HUES48 (cell line): Measurements from ENCODE around the gene SAG.

ENCODE experiments used
- H3K27ac ChIP-seq: one replicate; pipeline ENCODE4 v1.7.0; 2013; ENCODE audit warnings: low read depth, low read length, inconsistent platforms
- H3K27me3 ChIP-seq: 2 replicates; pipeline ENCODE4 v1.6.1; 2013; ENCODE audit warnings: mild to moderate bottlenecking, low read length; ENCODE audit not compliant: control insufficient read depth, insufficient read depth
- H3K36me3 ChIP-seq: 2 replicates; pipeline ENCODE4 v1.6.1; 2013; ENCODE audit warnings: low read length; ENCODE audit not compliant: control insufficient read depth, insufficient read depth
- H3K4me1 ChIP-seq: 2 replicates; pipeline ENCODE4 v1.6.1; 2013; ENCODE audit warnings: mild to moderate bottlenecking, low read length; ENCODE audit not compliant: control insufficient read depth, insufficient read depth
- H3K4me3 ChIP-seq: 2 replicates; pipeline ENCODE4 v1.5.1; 2013; ENCODE audit warnings: mild to moderate bottlenecking, low read depth, low read length
- H3K9ac ChIP-seq: 2 replicates; pipeline ENCODE4 v1.6.1; 2013; ENCODE audit warnings: mild to moderate bottlenecking, low read depth, low read length, moderate library complexity
- H3K9me3 ChIP-seq: 2 replicates; pipeline ENCODE4 v1.6.1; 2013; ENCODE audit warnings: low read length; ENCODE audit not compliant: control insufficient read depth, insufficient read depth

Gene SAG

GRCh38 chr2:233288663-233289062 is 19.0 kb upstream of the SAG start:
- Histone ChIP-seq H3K27ac (no peak overlapping the region), H3K9me3 (no peaks in the 10 kb centered on the region), H3K27me3 (no peaks in the 10 kb centered on the region), H3K4me3 (no peak overlapping the region), H3K36me3 (peaks cover 88% of the 10 kb centered on the region), H3K4me1 (no peaks in the 10 kb centered on the region), H3K9ac (no peak overlapping the region)

- no peak overlapping the region for H3K9ac ChIP-seq
- H3K4me1 ChIP-seq: no peaks in the 10 kb centered on the region
- peaks cover 96% of the 10 kb centered on the region for H3K36me3 ChIP-seq
- H3K27me3 ChIP-seq: no peaks in the 10 kb centered on the region
- H3K27ac ChIP-seq: no peak overlapping the region
- no peak overlapping the region for H3K4me3 ChIP-seq
- no peaks in the 10 kb centered on the region for H3K9me3 ChIP-seq
These were observed 18.0 kb upstream of the SAG start for GRCh38 chr2:233289648-233290047.

- Histone ChIP-seq H3K27me3 (no peaks in the 10 kb centered on the region), H3K27ac (no peak overlapping the region), H3K36me3 (peaks cover 96% of the 10 kb centered on the region), H3K4me3 (no peak overlapping the region), H3K9ac (no peak overlapping the region), H3K9me3 (no peaks in the 10 kb centered on the region), H3K4me1 (no peaks in the 10 kb centered on the region)
These were observed 17.4 kb upstream of the SAG start for GRCh38 chr2:233290051-233290845.

GRCh38 chr2:233295891-233296290 is 11.7 kb upstream of the SAG start:
- no peak overlapping the region for H3K9ac ChIP-seq
- H3K4me1 ChIP-seq: no peaks in the 10 kb centered on the region; the same call in 1 of the 2 replicates
- no peak overlapping the region for H3K4me3 ChIP-seq
- peaks cover 56% of the 10 kb centered on the region for H3K36me3 ChIP-seq
- H3K27ac ChIP-seq: no peak overlapping the region
- H3K27me3 ChIP-seq: no peaks in the 10 kb centered on the region
- no peaks in the 10 kb centered on the region for H3K9me3 ChIP-seq

- Histone ChIP-seq H3K27me3 (no peaks in the 10 kb centered on the region), H3K36me3 (peaks cover 44% of the 10 kb centered on the region), H3K4me3 (no peak overlapping the region)
These were observed 10.5 kb upstream of the SAG start for GRCh38 chr2:233297076-233297475.

GRCh38 chr2:233300401-233300800 is 7.2 kb upstream of the SAG start:
- Histone ChIP-seq H3K27ac (no peak overlapping the region), H3K4me3 (no peak overlapping the region), H3K9ac (no peak overlapping the region), H3K27me3 (no peaks in the 10 kb centered on the region), H3K36me3 (peaks cover 11% of the 10 kb centered on the region), H3K9me3 (no peaks in the 10 kb centered on the region), H3K4me1 (no peaks in the 10 kb centered on the region; the same call in 1 of the 2 replicates)

More at GRCh38 chr2:233297076-233297475, 10.5 kb upstream of the SAG start:
- Histone ChIP-seq H3K27ac (no peak overlapping the region), H3K9me3 (no peaks in the 10 kb centered on the region), H3K9ac (no peak overlapping the region), H3K4me1 (no peaks in the 10 kb centered on the region; the same call in 1 of the 2 replicates)

- no peaks in the 10 kb centered on the region for H3K9me3 ChIP-seq
- no peak overlapping the region for H3K4me3 ChIP-seq
- H3K9ac ChIP-seq: no peak overlapping the region
- H3K27me3 ChIP-seq: no peaks in the 10 kb centered on the region
- peaks cover 2% of the 10 kb centered on the region for H3K36me3 ChIP-seq
- no peak overlapping the region for H3K27ac ChIP-seq
- no peaks in the 10 kb centered on the region; the same call in 1 of the 2 replicates for H3K4me1 ChIP-seq
These were observed 6.4 kb upstream of the SAG start for GRCh38 chr2:233301248-233301647.

- no peaks in the 10 kb centered on the region; the same call in 1 of the 2 replicates for H3K4me1 ChIP-seq
- no peaks in the 10 kb centered on the region for H3K9me3 ChIP-seq
- H3K4me3 ChIP-seq: no peak overlapping the region
- no peaks in the 10 kb centered on the region for H3K36me3 ChIP-seq
- no peaks in the 10 kb centered on the region for H3K27me3 ChIP-seq
- no peak overlapping the region for H3K9ac ChIP-seq
- no peak overlapping the region for H3K27ac ChIP-seq
These were observed 5.8 kb upstream of the SAG start for GRCh38 chr2:233301811-233302210.

- no peaks in the 10 kb centered on the region; the same call in 1 of the 2 replicates for H3K4me1 ChIP-seq
- H3K9ac ChIP-seq: no peak overlapping the region
- no peak overlapping the region for H3K4me3 ChIP-seq
- no peaks in the 10 kb centered on the region for H3K36me3 ChIP-seq
- no peaks in the 10 kb centered on the region for H3K9me3 ChIP-seq
- H3K27ac ChIP-seq: no peak overlapping the region
- no peaks in the 10 kb centered on the region for H3K27me3 ChIP-seq
These were observed 4.4 kb upstream of the SAG start for GRCh38 chr2:233303252-233303651.

- Histone ChIP-seq H3K9me3 (no peaks in the 10 kb centered on the region), H3K9ac (no peak overlapping the region), H3K27me3 (no peaks in the 10 kb centered on the region), H3K27ac (no peak overlapping the region), H3K36me3 (no peaks in the 10 kb centered on the region), H3K4me1 (no peaks in the 10 kb centered on the region), H3K4me3 (no peak overlapping the region)
These were observed 3.8 kb downstream of the SAG start for GRCh38 chr2:233311241-233311926.

GRCh38 chr2:233312874-233313273 is 5.3 kb downstream of the SAG start:
- Histone ChIP-seq H3K9ac (no peak overlapping the region), H3K27me3 (no peaks in the 10 kb centered on the region), H3K4me3 (no peak overlapping the region), H3K27ac (no peak overlapping the region), H3K9me3 (no peaks in the 10 kb centered on the region), H3K36me3 (no peaks in the 10 kb centered on the region), H3K4me1 (no peaks in the 10 kb centered on the region)
